HG03045 (cell line): ENCODE results near the gene ZNF554.
"Not testable (repeated sequence)": the region's sequence is repeated elsewhere in the genome, so short reads cannot be mapped to it uniquely, and the experiment has no call there.

ENCODE experiments used
- ATAC-seq: cut with Tn5 transposase; IDR thresholded peaks from one replicate; pipeline ENCODE4 v1.9.1; 2021; ENCODE audit warnings: mild to moderate bottlenecking, moderate library complexity; ENCODE audit not compliant: unreplicated experiment

ZNF554 gene

GRCh38 chr19:2790557-2791271 is 29.0 kb upstream of the ZNF554 start:
- no peak for ATAC-seq

- ATAC-seq: no peak
Observed at GRCh38 chr19:2791440-2791839, 28.2 kb upstream of the ZNF554 start.

GRCh38 chr19:2791876-2792275 is 27.8 kb upstream of the ZNF554 start:
- no peak for ATAC-seq

- not testable (repeated sequence) for ATAC-seq
Observed at GRCh38 chr19:2792666-2793065, 27.0 kb upstream of the ZNF554 start.

- ATAC-seq: no peak
Observed at GRCh38 chr19:2793126-2793525, 26.5 kb upstream of the ZNF554 start.

GRCh38 chr19:2793577-2793976 is 26.1 kb upstream of the ZNF554 start:
- no peak for ATAC-seq

- ATAC-seq: no peak
Observed at GRCh38 chr19:2795827-2796658, 23.6 kb upstream of the ZNF554 start.

GRCh38 chr19:2796659-2797266 is 22.9 kb upstream of the ZNF554 start:
- no peak for ATAC-seq

GRCh38 chr19:2797280-2797679 is 22.4 kb upstream of the ZNF554 start:
- ATAC-seq: no peak

- no peak for ATAC-seq
Observed at GRCh38 chr19:2798158-2798685, 21.4 kb upstream of the ZNF554 start.

GRCh38 chr19:2798733-2799132 is 20.9 kb upstream of the ZNF554 start:
- no peak for ATAC-seq

GRCh38 chr19:2799273-2800020 is 20.2 kb upstream of the ZNF554 start:
- no peak for ATAC-seq

- ATAC-seq: no peak
Observed at GRCh38 chr19:2800506-2800905, 19.2 kb upstream of the ZNF554 start.

GRCh38 chr19:2802826-2803225 is 16.8 kb upstream of the ZNF554 start:
- ATAC-seq: no peak

GRCh38 chr19:2803486-2804155 is 16.0 kb upstream of the ZNF554 start:
- no peak for ATAC-seq

GRCh38 chr19:2804156-2805004 is 15.3 kb upstream of the ZNF554 start:
- no peak for ATAC-seq

- ATAC-seq: no peak
Observed at GRCh38 chr19:2805261-2805900, 14.3 kb upstream of the ZNF554 start.

GRCh38 chr19:2805991-2806649 is 13.5 kb upstream of the ZNF554 start:
- no peak for ATAC-seq
